Neutrophil (primary cell): ENCODE results near the gene ERC2.

ENCODE experiments used
- H3K27ac ChIP-seq: fragments of 200-600 bp; sonication (generic); 2 replicates; pipeline ENCODE4 v1.5.1; 2016; ENCODE audit warnings: mild to moderate bottlenecking, moderate library complexity
- H3K27me3 ChIP-seq: fragments of 200-600 bp; sonication (generic); 2 replicates; pipeline ENCODE4 v1.6.0; 2016; ENCODE audit warnings: mild to moderate bottlenecking
- H3K36me3 ChIP-seq: fragments of 200-600 bp; sonication (generic); 2 replicates; pipeline ENCODE4 v1.5.1; 2017
- H3K4me1 ChIP-seq, 2 experiments: fragments of 200-600 bp in 1 of 2; sonication (generic) in 1 of 2; 1 replicate in 1 of 2; 2 replicates in 1 of 2; pipeline versions ENCODE4 v1.5.1 to v1.6.1; 2013 to 2016; ENCODE audit warnings: low read depth in 1 of 2, low read length in 1 of 2, mild to moderate bottlenecking in 1 of 2, moderate library complexity in 1 of 2; ENCODE audit not compliant: control insufficient read depth in 1 of 2, insufficient read depth in 1 of 2
- H3K4me3 ChIP-seq, 2 experiments: fragments of 200-600 bp in 1 of 2; sonication (generic) in 1 of 2; 1 replicate in 1 of 2; 2 replicates in 1 of 2; pipeline ENCODE4 v1.5.1; 2013 to 2016; ENCODE audit warnings: low read depth in 1 of 2, low read length in 1 of 2, mild to moderate bottlenecking in 1 of 2, moderate library complexity in 1 of 2
- H3K9me3 ChIP-seq: fragments of 200-600 bp; sonication (generic); 2 replicates; pipeline ENCODE4 v1.5.1; 2016
- TF ChIP-seq, protein P1 (sequence below): fragments of 200-600 bp; sonication (generic); IDR thresholded peaks from 2 replicates; pipeline ENCODE4 v1.5.1; 2016; ENCODE audit warnings: antibody characterized with exemption

Gene ERC2

DNA sequence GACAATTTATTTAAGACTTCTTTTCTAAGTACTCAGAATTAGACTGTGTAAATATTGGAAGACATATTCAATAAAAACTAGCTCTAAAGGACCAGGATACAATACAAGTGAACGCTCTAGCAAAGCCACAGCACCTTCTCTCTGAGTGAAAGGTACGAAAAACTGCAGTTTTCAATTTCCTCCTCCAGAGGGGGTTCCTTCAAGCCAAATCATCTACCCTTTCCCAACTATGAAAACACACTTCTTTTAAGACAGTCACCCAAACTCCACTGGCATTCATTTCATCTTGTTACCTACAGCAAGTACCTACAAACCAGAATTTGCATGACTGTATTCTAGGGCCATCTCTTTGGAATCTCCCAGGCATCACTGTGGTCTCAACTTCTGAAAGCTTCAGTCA lies 165.8 kb downstream of the ERC2 start:
- Histone ChIP-seq H3K4me1 (no peaks in the 10 kb centered on the region), H3K36me3 (no peaks in the 10 kb centered on the region), H3K27me3 (no peaks in the 10 kb centered on the region), H3K4me3 (no peak overlapping the region), H3K27ac (no peak overlapping the region), H3K9me3 (no peaks in the 10 kb centered on the region)
- TF ChIP-seq, protein P1, sequence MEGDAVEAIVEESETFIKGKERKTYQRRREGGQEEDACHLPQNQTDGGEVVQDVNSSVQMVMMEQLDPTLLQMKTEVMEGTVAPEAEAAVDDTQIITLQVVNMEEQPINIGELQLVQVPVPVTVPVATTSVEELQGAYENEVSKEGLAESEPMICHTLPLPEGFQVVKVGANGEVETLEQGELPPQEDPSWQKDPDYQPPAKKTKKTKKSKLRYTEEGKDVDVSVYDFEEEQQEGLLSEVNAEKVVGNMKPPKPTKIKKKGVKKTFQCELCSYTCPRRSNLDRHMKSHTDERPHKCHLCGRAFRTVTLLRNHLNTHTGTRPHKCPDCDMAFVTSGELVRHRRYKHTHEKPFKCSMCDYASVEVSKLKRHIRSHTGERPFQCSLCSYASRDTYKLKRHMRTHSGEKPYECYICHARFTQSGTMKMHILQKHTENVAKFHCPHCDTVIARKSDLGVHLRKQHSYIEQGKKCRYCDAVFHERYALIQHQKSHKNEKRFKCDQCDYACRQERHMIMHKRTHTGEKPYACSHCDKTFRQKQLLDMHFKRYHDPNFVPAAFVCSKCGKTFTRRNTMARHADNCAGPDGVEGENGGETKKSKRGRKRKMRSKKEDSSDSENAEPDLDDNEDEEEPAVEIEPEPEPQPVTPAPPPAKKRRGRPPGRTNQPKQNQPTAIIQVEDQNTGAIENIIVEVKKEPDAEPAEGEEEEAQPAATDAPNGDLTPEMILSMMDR = no peak

DNA sequence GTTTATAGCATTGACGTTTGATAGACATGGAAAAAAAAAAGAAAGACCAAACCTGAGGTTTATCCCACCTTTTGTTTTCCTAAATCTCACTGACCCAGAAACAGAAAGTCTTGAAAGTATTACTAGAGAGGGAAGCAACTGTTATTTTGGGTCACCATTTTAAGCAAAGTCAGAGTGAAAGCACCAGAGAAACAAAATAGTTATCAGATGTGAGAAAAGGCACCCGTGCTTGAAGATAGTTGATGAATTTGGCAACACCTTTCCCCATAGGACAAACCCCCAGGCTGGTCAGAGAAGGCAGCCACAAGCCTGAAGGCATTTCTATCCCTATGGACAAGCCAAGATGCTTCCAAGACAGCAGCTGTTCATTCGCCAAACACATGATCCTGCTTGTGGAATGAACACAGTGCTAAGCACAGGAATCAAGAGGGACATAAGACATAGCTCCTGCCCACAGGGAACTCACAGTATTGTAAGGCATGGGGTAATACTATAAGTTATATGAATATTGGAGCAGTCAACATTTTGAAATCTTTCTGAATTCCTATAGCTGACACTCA lies 170.9 kb downstream of the ERC2 start:
- Histone ChIP-seq H3K27ac (no peak overlapping the region), H3K36me3 (no peaks in the 10 kb centered on the region)
- TF ChIP-seq, protein P1 = no peak

GRCh38 chr3:56296361-56296760 lies 171.9 kb downstream of the ERC2 start:
- no peaks in the 10 kb centered on the region for H3K36me3 ChIP-seq
- no peak overlapping the region for H3K27ac ChIP-seq
- H3K4me1 ChIP-seq = no peaks in the 10 kb centered on the region
- no peaks in the 10 kb centered on the region for H3K27me3 ChIP-seq
- no peak overlapping the region for H3K4me3 ChIP-seq
- TF ChIP-seq, protein P1 = no peak
- no peaks in the 10 kb centered on the region for H3K9me3 ChIP-seq

More for the DNA sequence above, 170.9 kb downstream of the ERC2 start:
- Histone ChIP-seq H3K27me3 (no peaks in the 10 kb centered on the region), H3K4me1 (no peaks in the 10 kb centered on the region), H3K9me3 (no peaks in the 10 kb centered on the region), H3K4me3 (no peak overlapping the region)

DNA sequence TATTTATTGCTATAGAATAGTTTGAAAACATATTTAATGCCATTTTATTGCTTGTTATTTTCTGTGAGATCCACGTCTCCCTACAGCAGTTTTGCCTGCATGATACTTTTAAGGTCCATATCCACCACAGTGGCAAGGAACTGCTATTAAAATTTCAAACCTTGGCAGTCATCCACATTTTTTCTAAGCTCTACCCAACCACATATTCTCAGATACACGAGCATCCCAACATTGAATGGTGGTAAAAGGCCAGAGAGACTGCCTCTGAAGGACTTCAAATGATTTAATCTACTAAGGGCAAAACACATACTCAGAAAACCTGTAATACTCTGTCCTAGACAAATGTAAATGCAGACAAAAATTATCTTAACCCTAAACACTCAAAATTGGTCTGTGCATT lies 173.1 kb downstream of the ERC2 start:
- TF ChIP-seq, protein P1 = no peak
- H3K27ac ChIP-seq = no peak overlapping the region
- H3K27me3 ChIP-seq = no peaks in the 10 kb centered on the region
- no peaks in the 10 kb centered on the region for H3K4me1 ChIP-seq
- H3K4me3 ChIP-seq = no peak overlapping the region
- H3K9me3 ChIP-seq = no peaks in the 10 kb centered on the region
- no peaks in the 10 kb centered on the region for H3K36me3 ChIP-seq

DNA sequence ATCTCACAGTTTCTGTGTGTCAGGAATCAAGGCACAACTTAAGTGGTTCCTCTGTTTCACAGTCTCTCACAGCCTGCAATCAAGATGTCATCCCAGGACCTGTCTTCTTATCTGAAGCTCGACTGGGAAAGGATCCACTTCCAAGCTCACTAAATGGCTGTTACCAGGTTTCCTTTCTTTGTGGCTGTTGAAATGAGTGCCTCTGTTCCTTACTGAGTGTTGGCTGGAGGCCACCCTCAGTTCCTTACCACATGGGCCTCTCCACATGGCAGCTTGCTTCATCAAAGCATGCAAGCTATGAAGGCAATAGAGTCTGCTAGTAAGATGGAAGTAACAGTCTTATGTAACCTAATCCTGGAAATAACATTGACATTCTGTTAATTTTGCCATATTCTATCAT lies 174.0 kb downstream of the ERC2 start:
- TF ChIP-seq, protein P1 = no peak
- no peak overlapping the region for H3K27ac ChIP-seq
- H3K4me3 ChIP-seq = no peak overlapping the region
- no peaks in the 10 kb centered on the region for H3K27me3 ChIP-seq
- H3K9me3 ChIP-seq = no peaks in the 10 kb centered on the region
- no peaks in the 10 kb centered on the region for H3K36me3 ChIP-seq
- no peaks in the 10 kb centered on the region for H3K4me1 ChIP-seq

DNA sequence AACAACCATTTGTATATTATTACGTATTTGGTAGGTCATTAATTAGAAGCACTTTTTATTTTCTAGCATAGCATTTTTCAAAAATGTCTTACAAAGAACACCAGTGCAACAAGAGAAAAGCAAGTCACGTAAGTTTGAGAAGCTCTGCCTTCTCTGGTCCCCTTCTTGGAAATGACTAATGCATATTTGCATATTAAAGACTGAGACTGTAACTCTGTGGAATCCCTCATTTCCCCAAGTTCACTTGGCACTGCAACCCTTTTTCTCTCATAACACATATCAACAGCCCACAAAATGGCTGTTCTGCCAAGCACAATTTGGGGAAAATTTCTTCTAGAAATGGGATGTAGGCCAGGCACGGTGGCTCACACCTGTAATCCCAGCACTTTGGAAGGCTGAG lies 176.3 kb downstream of the ERC2 start:
- Histone ChIP-seq H3K27ac (no peak overlapping the region), H3K9me3 (no peaks in the 10 kb centered on the region), H3K27me3 (no peaks in the 10 kb centered on the region), H3K4me1 (no peaks in the 10 kb centered on the region), H3K4me3 (no peak overlapping the region), H3K36me3 (no peaks in the 10 kb centered on the region)
- TF ChIP-seq, protein P1 = no peak
